ENCODE results near the gene RPS6KB2.

RPS6KB2 gene

GRCh38 chr11:67416416-67417335 lies 11.6 kb upstream of the RPS6KB2 start:
- Histone ChIP-seq H3K4me1 (ENCODE audit: control insufficient read depth, insufficient read depth, low read length) (peaks cover 46% of the 10 kb centered on the region), H3K4me3 (ENCODE audit: low read length) (no peak overlapping the region), H3K9me3 (ENCODE audit: control insufficient read depth, low read length) (no peaks in the 10 kb centered on the region), H3K9ac (ENCODE audit: low read length) (no peak overlapping the region), H3K36me3 (ENCODE audit: control insufficient read depth, insufficient read depth, low read length) (no peaks in the 10 kb centered on the region), H3K27me3 (ENCODE audit: control insufficient read depth, insufficient read depth, low read length) (peaks cover 4% of the 10 kb centered on the region)

DNA sequence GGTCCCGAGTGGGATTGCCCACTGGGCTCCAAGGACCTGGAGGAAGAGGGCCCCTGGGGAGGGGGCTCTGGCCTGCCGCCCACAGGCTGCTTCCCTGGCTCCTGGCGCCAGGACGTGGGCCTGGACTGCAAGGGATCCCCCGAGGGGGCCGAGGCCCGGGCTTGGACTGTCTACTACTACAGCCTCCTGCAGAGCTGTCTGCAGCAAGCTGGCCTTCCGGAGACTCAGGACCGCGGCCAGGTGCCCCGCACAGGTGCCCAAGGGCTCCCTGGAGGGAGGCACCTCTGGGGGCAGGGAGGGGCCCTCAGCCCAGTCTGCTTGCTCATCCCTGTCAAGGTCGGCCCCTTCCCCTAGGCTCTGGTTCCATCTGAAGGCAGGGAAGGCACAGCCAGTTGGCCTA lies 10.9 kb upstream of the RPS6KB2 start:
- no peaks in the 10 kb centered on the region for H3K9me3 ChIP-seq (ENCODE audit: control insufficient read depth, low read length)
- H3K9ac ChIP-seq (ENCODE audit: low read length): no peak overlapping the region
- H3K4me1 ChIP-seq (ENCODE audit: control insufficient read depth, insufficient read depth, low read length): peaks cover 45% of the 10 kb centered on the region
- no peaks in the 10 kb centered on the region for H3K36me3 ChIP-seq (ENCODE audit: control insufficient read depth, insufficient read depth, low read length)
- no peak overlapping the region for H3K4me3 ChIP-seq (ENCODE audit: low read length)
- H3K27me3 ChIP-seq (ENCODE audit: control insufficient read depth, insufficient read depth, low read length): peaks cover 4% of the 10 kb centered on the region

- Histone ChIP-seq H3K4me1 (ENCODE audit: control insufficient read depth, insufficient read depth, low read length) (peaks cover 44% of the 10 kb centered on the region), H3K9ac (ENCODE audit: low read length) (no peak overlapping the region), H3K36me3 (ENCODE audit: control insufficient read depth, insufficient read depth, low read length) (no peaks in the 10 kb centered on the region), H3K4me3 (ENCODE audit: low read length) (no peak overlapping the region), H3K9me3 (ENCODE audit: control insufficient read depth, low read length) (no peaks in the 10 kb centered on the region), H3K27me3 (ENCODE audit: control insufficient read depth, insufficient read depth, low read length) (peaks cover 4% of the 10 kb centered on the region)
Measured at GRCh38 chr11:67418476-67419281, 9.6 kb upstream of the RPS6KB2 start.

DNA sequence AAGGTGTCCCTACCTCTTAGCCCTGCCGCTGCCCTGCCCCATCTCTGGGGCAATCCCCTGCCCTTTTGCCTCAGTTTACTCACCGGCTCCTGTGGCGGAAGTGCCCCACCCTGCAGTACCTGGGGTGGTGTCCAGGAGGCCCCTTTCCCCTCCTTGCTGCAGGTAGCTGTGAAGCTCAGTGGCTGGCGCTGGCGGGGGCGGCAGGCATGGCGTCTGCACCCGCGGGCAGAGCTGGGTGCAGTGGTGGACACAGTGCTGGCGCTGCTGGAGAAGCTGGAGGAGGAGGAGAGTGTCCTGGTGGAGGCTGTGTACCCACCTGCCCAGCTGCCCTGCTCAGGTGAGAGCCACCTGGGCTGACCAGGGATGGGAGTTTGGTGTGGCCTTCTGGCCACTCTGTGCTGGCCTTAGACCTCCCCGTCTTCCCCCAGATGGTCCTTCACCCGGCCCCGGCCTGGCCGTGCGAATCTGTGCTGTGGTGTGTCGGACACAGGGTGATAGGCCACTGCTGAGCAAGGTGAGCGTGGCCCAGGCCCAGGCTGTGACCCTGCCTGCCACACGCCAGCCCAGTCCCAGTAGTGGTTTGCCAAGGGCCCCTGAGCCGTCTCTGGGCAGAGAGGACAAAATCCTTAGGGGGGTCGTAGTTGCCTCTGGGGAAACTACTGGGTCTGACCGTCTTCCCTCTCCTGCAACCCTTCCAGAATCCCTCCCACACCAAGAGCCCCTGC lies 8.8 kb upstream of the RPS6KB2 start:
- Histone ChIP-seq H3K36me3 (ENCODE audit: control insufficient read depth, insufficient read depth, low read length) (no peaks in the 10 kb centered on the region), H3K9ac (ENCODE audit: low read length) (no peak overlapping the region), H3K4me3 (ENCODE audit: low read length) (no peak overlapping the region), H3K4me1 (ENCODE audit: control insufficient read depth, insufficient read depth, low read length) (peaks cover 43% of the 10 kb centered on the region), H3K9me3 (ENCODE audit: control insufficient read depth, low read length) (no peaks in the 10 kb centered on the region), H3K27me3 (ENCODE audit: control insufficient read depth, insufficient read depth, low read length) (peaks cover 4% of the 10 kb centered on the region)

DNA sequence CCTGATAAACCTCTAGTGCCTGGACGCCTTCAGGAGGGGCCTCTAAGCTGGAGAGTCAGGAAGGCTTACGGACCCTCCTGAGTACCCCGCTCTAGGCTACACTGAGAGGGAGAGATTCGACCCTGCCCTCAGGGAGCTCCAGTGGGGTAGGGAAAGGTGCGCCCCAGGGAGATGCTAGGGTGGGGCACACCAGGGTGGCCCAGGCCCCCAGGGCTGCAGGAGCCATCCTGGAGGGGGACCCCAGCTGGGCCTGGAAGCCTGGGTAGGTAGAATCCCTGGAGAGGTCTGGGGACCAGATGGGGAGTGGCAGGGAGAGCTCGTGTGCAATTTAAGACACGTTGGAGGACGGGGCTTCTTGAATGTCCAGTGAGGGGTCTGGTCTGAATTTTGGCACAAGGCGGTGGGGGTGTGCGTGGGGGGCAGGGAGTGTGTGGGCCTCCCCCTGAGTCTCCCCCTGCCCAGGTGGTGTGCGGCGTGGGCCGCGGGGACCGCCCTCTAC lies 8.1 kb upstream of the RPS6KB2 start:
- Histone ChIP-seq H3K9ac (ENCODE audit: low read length) (peak overlapping the region; percentile 53), H3K4me1 (ENCODE audit: control insufficient read depth, insufficient read depth, low read length) (peaks cover 36% of the 10 kb centered on the region), H3K4me3 (ENCODE audit: low read length) (no peak overlapping the region), H3K27me3 (ENCODE audit: control insufficient read depth, insufficient read depth, low read length) (peaks cover under 1% of the 10 kb centered on the region), H3K9me3 (ENCODE audit: control insufficient read depth, low read length) (no peaks in the 10 kb centered on the region), H3K36me3 (ENCODE audit: control insufficient read depth, insufficient read depth, low read length) (no peaks in the 10 kb centered on the region)

DNA sequence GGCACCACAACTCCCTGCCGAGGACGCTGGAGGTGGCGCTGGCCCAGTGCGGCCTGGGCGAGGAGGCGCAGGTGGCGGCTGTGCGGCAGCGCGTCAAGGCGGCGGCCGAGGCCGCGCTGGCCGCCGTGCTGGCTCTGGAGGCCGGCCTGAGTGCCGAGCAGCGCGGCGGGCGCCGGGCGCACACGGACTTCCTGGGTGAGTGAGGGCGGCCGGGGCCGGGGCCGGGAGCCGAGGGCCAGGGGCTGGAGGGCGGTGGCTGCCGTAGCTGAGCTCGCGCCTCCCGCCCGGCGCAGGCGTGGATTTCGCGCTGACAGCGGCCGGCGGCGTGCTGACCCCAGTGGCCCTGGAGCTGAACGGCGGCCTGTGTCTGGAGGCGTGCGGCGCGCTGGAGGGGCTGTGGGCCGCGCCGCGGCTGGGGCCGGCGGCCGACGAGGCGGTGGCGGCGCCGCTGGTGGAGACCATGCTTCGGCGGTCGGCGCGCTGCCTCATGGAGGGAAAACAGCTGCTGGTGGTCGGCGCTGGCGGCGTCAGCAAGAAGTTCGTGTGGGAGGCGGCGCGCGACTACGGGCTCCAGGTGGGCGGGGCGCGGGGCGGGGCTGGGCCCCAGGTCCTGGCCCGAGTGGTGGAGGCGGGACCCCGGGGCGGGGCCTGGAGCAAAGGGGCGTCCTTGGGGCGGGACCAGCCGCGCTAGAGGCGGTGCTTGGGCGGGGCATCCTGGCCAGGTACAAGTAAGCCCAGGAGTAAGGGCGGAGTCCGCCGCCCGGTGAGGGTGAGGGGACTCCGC lies 7.5 kb upstream of the RPS6KB2 start:
- Histone ChIP-seq H3K36me3 (ENCODE audit: control insufficient read depth, insufficient read depth, low read length) (no peaks in the 10 kb centered on the region), H3K4me3 (ENCODE audit: low read length) (no peak overlapping the region), H3K9me3 (ENCODE audit: control insufficient read depth, low read length) (no peaks in the 10 kb centered on the region), H3K4me1 (ENCODE audit: control insufficient read depth, insufficient read depth, low read length) (peaks cover 34% of the 10 kb centered on the region), H3K9ac (ENCODE audit: low read length) (peak overlapping the region; percentile 53), H3K27me3 (ENCODE audit: control insufficient read depth, insufficient read depth, low read length) (no peaks in the 10 kb centered on the region)

- peak overlapping the region; percentile 47 for H3K9ac ChIP-seq (ENCODE audit: low read length)
Measured at GRCh38 chr11:67421430-67422031, 6.8 kb upstream of the RPS6KB2 start.

DNA sequence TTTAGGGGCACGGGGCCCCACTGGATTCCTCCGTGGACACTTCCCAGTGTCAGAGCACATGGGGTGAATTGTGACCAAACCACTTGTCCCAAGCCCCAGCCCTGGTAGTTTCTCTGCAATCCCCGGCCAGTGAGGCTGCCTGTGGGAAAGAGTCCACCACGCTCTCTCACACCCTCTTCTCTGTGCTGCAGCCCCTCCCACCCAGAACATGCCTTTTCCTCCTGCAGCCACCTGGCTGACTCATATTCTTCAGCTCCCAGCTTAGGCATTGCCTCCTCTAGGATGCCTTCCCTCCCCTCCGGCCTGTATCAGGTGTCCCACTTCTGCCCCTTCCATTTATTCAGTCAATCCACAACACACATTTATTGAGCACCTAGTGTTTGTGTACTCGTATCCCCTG lies 5.4 kb upstream of the RPS6KB2 start:
- H3K27me3 ChIP-seq (ENCODE audit: control insufficient read depth, insufficient read depth, low read length): no peaks in the 10 kb centered on the region
- H3K4me1 ChIP-seq (ENCODE audit: control insufficient read depth, insufficient read depth, low read length): peaks cover 20% of the 10 kb centered on the region
- no peak overlapping the region for H3K4me3 ChIP-seq (ENCODE audit: low read length)
- no peaks in the 10 kb centered on the region for H3K9me3 ChIP-seq (ENCODE audit: control insufficient read depth, low read length)
- H3K36me3 ChIP-seq (ENCODE audit: control insufficient read depth, insufficient read depth, low read length): no peaks in the 10 kb centered on the region
- no peak overlapping the region for H3K9ac ChIP-seq (ENCODE audit: low read length)

More at GRCh38 chr11:67421430-67422031, 6.8 kb upstream of the RPS6KB2 start:
- Histone ChIP-seq H3K36me3 (ENCODE audit: control insufficient read depth, insufficient read depth, low read length) (no peaks in the 10 kb centered on the region), H3K4me3 (ENCODE audit: low read length) (no peak overlapping the region), H3K9me3 (ENCODE audit: control insufficient read depth, low read length) (no peaks in the 10 kb centered on the region), H3K4me1 (ENCODE audit: control insufficient read depth, insufficient read depth, low read length) (peaks cover 27% of the 10 kb centered on the region), H3K27me3 (ENCODE audit: control insufficient read depth, insufficient read depth, low read length) (no peaks in the 10 kb centered on the region)

DNA sequence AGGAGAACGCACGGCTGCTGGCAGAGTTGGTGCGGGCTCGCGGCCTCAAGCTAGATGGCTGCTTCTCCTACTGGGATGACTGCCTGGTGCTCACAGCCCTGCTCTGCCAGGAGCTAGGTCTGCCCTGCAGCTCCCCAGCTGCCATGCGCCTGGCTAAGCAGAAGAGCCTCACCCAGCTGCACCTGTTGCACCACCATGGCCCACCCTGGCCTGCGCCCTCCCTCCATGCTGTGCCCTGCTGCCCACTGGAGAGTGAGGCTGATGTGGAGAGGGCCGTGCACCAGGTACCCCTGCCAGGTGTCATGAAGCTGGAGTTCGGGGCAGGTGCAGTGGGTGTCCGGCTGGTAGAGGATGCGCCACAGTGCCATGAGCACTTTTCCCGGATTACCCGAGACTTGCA lies 4.8 kb upstream of the RPS6KB2 start:
- Histone ChIP-seq H3K36me3 (ENCODE audit: control insufficient read depth, insufficient read depth, low read length) (no peaks in the 10 kb centered on the region), H3K9me3 (ENCODE audit: control insufficient read depth, low read length) (no peaks in the 10 kb centered on the region), H3K27me3 (ENCODE audit: control insufficient read depth, insufficient read depth, low read length) (no peaks in the 10 kb centered on the region), H3K9ac (ENCODE audit: low read length) (no peak overlapping the region), H3K4me1 (ENCODE audit: control insufficient read depth, insufficient read depth, low read length) (peaks cover 20% of the 10 kb centered on the region), H3K4me3 (ENCODE audit: low read length) (no peak overlapping the region)

DNA sequence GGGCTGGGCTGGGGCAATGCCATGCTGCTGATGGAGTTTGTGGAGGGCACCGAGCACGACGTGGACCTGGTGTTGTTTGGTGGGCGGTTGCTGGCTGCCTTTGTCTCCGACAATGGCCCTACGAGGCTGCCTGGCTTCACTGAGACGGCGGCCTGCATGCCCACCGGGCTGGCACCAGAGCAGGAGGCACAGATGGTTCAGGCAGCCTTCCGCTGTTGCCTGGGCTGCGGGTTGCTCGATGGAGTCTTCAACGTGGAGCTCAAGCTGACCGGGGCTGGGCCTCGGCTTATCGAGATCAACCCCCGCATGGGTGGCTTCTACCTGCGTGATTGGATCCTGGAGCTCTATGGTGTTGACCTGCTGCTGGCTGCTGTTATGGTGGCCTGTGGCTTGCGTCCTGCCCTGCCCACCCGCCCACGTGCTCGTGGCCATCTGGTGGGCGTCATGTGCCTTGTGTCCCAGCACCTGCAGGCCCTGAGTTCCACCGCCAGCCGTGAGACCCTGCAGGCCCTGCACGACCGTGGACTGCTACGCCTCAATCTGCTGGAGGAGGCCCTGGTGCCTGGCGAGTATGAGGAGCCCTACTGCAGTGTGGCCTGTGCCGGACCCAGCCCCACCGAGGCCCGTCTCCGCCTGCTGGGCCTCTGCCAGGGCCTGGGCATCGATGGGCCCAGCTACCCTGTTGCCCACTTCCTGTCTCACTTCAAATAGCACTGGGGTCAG lies 4.2 kb upstream of the RPS6KB2 start:
- no peak overlapping the region for H3K9ac ChIP-seq (ENCODE audit: low read length)
- H3K36me3 ChIP-seq (ENCODE audit: control insufficient read depth, insufficient read depth, low read length): no peaks in the 10 kb centered on the region
- no peaks in the 10 kb centered on the region for H3K27me3 ChIP-seq (ENCODE audit: control insufficient read depth, insufficient read depth, low read length)
- H3K4me1 ChIP-seq (ENCODE audit: control insufficient read depth, insufficient read depth, low read length): peaks cover 18% of the 10 kb centered on the region
- no peak overlapping the region for H3K4me3 ChIP-seq (ENCODE audit: low read length)
- no peaks in the 10 kb centered on the region for H3K9me3 ChIP-seq (ENCODE audit: control insufficient read depth, low read length)
